ENCODE measurements around the gene CLEC4A.
A peak's percentile ranks its signal among the peaks of the same experiment; 100 is the strongest.
"Not testable (repeated sequence)": the region's sequence is repeated elsewhere in the genome, so short reads cannot be mapped to it uniquely, and the experiment has no call there.

The CLEC4A gene

GRCh38 chr12:8143261-8143660 is 19.8 kb downstream of the CLEC4A start:
- no peak for DNase-seq (ENCODE audit: low read depth)
- TF ChIP-seq CTCF (conservative IDR thresholded peaks at IDR 0.05; ENCODE audit: low read length) = no peak
- H3K4me3 ChIP-seq (ENCODE audit: low read length) = no peak overlapping the region

GRCh38 chr12:8145754-8146441 is 22.5 kb downstream of the CLEC4A start:
- DNase-seq (ENCODE audit: low read depth) = peak; percentile 98

DNA sequence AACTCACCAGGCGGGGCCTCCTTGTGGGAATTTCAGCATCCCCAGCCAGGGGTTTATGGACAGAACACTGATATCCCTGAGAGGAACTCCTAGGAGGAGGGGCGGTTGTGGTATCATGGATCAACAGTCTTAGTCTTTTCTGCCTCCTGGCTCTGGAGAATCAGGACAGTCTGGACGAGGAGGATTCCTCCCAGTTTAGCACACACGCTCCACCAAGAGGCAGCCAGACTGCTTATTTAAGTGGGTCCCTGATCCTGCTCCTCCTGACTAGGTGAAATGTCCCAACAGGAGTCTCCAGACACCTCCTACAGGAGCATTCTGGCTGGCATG is 23.0 kb downstream of the CLEC4A start:
- no peak for TF ChIP-seq CTCF (conservative IDR thresholded peaks at IDR 0.05; ENCODE audit: low read length)
- DNase-seq (ENCODE audit: low read depth) = no peak
- peak overlapping the region; percentile 49 for H3K4me3 ChIP-seq (ENCODE audit: low read length)

More at GRCh38 chr12:8145754-8146441, 22.5 kb downstream of the CLEC4A start:
- no peak for TF ChIP-seq CTCF (conservative IDR thresholded peaks at IDR 0.05; ENCODE audit: low read length)
- peak overlapping the region; percentile 49 for H3K4me3 ChIP-seq (ENCODE audit: low read length)

DNA sequence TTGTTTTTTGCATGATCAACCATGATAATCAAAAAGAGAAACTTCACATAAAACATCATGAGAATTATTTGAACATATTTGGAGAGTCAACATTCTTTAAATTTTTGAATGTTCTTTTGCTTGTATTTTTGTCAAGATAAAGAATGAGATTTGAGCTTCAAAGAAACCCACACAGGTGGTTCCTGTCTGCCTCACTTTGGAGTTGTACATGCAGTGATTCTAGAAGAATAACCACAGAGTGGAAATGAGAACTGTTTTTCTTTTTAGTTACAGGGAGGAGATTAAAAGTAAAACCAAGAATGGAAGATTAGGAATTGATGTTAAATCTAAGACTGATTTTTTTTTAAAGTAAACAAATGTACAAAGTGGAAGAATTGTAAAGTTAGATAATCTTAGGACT is 31.1 kb downstream of the CLEC4A start:
- H3K4me3 ChIP-seq (ENCODE audit: low read length) = no peak overlapping the region
- no peak for DNase-seq (ENCODE audit: low read depth)
- TF ChIP-seq CTCF (conservative IDR thresholded peaks at IDR 0.05; ENCODE audit: low read length) = no peak

DNA sequence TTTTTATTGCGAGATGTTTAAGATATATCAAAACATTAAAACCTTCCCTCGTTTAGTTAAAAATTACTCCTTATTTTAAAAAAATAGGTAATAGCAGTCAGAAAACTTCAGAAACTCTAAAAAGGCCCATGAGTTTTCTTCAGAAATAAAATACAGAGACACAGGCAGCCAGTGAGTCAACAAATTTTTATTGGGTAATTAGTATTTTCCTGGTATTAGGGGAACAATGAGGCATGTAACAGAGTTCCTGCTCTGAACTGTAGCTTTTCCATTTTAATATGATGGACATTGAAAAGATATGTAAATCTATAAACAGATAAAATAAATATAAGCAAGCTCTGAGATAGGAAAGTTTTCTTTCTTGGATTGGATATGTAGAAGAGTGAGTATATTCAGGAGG is 33.0 kb downstream of the CLEC4A start:
- DNase-seq (ENCODE audit: low read depth) = no peak
- TF ChIP-seq CTCF (conservative IDR thresholded peaks at IDR 0.05; ENCODE audit: low read length) = no peak
- H3K4me3 ChIP-seq (ENCODE audit: low read length) = no peak overlapping the region

DNA sequence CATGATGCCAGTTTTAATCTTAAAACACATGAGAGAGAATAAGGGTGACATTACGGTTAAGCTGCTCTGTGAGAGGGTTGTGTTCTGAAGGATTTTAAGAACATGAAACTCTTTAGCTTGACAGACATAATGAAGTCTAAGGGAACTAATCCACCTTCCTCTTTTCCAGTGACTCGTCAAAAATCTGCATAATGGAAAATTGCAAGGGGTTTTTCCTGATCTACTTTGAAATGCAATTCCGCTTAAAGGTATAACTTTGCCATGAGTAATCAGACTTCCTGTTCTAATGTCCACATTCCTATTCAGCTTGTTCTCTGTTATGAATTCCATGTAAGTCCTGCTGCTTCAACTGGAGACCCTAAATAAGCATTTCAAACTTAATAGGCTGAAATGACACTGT is 33.4 kb downstream of the CLEC4A start, which contains the start of gene ZNF705A:
Gene ZNF705A, plus strand, starts transcription at position 171 of the 400 bp plus-strand sequence. CDS start 15,611 bp downstream, outside the sequence.
- TF ChIP-seq CTCF (conservative IDR thresholded peaks at IDR 0.05; ENCODE audit: low read length) = no peak
- no peak within 1 kb of the TSS for H3K4me3 ChIP-seq (ENCODE audit: low read length)
- peak; percentile 51 for DNase-seq (ENCODE audit: low read depth)

DNA sequence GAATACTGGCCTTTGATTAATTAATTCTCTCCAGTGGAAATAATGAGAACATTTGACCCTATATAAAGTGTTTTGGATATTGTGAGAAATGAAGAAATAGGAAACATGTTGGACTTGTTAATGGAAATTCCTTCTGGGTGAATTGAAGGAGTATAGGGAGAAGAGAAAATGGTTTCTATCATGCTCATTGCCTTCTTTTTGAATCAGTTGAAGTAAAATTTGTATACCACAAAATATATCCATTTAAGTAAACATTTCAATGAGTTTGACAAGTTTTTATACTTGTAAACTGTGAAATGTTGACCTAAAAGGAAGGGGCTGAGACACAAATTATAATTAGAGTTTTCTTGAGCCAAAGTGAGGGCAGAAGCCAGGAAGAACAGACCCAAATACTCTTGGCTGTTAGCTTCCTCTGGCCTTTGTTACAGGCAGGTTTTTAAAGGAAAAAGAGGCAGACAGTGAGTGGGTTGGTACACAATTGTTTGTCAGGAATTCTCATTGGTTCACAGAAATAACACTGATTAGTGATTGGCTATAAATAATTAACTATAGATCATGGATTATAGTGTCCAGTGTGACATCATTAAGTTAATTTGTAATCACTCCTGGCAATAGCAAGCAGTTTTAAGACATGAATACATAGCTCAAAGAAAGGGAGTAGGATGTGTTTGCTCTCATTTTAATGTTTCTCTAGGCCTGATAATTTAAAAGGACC is 34.2 kb downstream of the CLEC4A start:
- no peak for TF ChIP-seq CTCF (conservative IDR thresholded peaks at IDR 0.05; ENCODE audit: low read length)
- H3K4me3 ChIP-seq (ENCODE audit: low read length) = no peak overlapping the region
- DNase-seq (ENCODE audit: low read depth) = no peak

GRCh38 chr12:8172911-8173310 is 49.5 kb downstream of the CLEC4A start:
- not testable (repeated sequence) for DNase-seq (ENCODE audit: low read depth); H3K4me3 ChIP-seq (ENCODE audit: low read length)

Data from AG10803 (cell line).